Measurements from ENCODE around the gene JPH3.
"Not testable (repeated sequence)": the region's sequence is repeated elsewhere in the genome, so short reads cannot be mapped to it uniquely, and the experiment has no call there.

JPH3 gene

GRCh38 chr16:87681051-87681602, 78.8 kb downstream of the JPH3 start:
- DNase-seq (ENCODE audit: low read depth in 2 of 2) = not testable (repeated sequence)

- no peak for DNase-seq (ENCODE audit: low read depth in 2 of 2)
Observed at GRCh38 chr16:87681981-87682570, 79.8 kb downstream of the JPH3 start.

GRCh38 chr16:87682852-87683399, 80.6 kb downstream of the JPH3 start:
- no peak for DNase-seq (ENCODE audit: low read depth in 2 of 2)

- DNase-seq (ENCODE audit: low read depth in 2 of 2) = no peak
Observed at GRCh38 chr16:87684106-87684677, 81.9 kb downstream of the JPH3 start.

- DNase-seq (ENCODE audit: low read depth in 2 of 2) = no peak
Observed at GRCh38 chr16:87684711-87685404, 82.5 kb downstream of the JPH3 start.

GRCh38 chr16:87685405-87685755, 83.1 kb downstream of the JPH3 start:
- no peak for DNase-seq (ENCODE audit: low read depth in 2 of 2)

- DNase-seq (ENCODE audit: low read depth in 2 of 2) = no peak
Observed at GRCh38 chr16:87685766-87686165, 83.5 kb downstream of the JPH3 start.

GRCh38 chr16:87686697-87687096, 84.4 kb downstream of the JPH3 start:
- no peak for DNase-seq (ENCODE audit: low read depth in 2 of 2)

- DNase-seq (ENCODE audit: low read depth in 2 of 2) = no peak
Observed at GRCh38 chr16:87687126-87687910, 85.0 kb downstream of the JPH3 start.

GRCh38 chr16:87687998-87688529, 85.8 kb downstream of the JPH3 start:
- DNase-seq (ENCODE audit: low read depth in 2 of 2) = no peak

- DNase-seq (ENCODE audit: low read depth in 2 of 2) = no peak
Observed at GRCh38 chr16:87688876-87689815, 86.8 kb downstream of the JPH3 start.

GRCh38 chr16:87689956-87690465, 87.7 kb downstream of the JPH3 start:
- DNase-seq (ENCODE audit: low read depth in 2 of 2) = no peak

- no peak for DNase-seq (ENCODE audit: low read depth in 2 of 2)
Observed at GRCh38 chr16:87690911-87691685, 88.8 kb downstream of the JPH3 start.

GRCh38 chr16:87691686-87692079, 89.4 kb downstream of the JPH3 start:
- no peak for DNase-seq (ENCODE audit: low read depth in 2 of 2)

- DNase-seq (ENCODE audit: low read depth in 2 of 2) = no peak
Observed at GRCh38 chr16:87692176-87692575, 89.9 kb downstream of the JPH3 start.

- DNase-seq (ENCODE audit: low read depth in 2 of 2) = no peak
Observed at GRCh38 chr16:87692756-87693155, 90.4 kb downstream of the JPH3 start.

- no peak for DNase-seq (ENCODE audit: low read depth in 2 of 2)
Observed at GRCh38 chr16:87693827-87694226, 91.5 kb downstream of the JPH3 start.

GRCh38 chr16:87694441-87695125, 92.3 kb downstream of the JPH3 start:
- DNase-seq (ENCODE audit: low read depth in 2 of 2) = no peak

GRCh38 chr16:87695534-87695933, 93.2 kb downstream of the JPH3 start:
- no peak for DNase-seq (ENCODE audit: low read depth in 2 of 2)
